GM23338 (cell line): Measurements from ENCODE around the gene HECTD1.

Experiments
- EZH2phosphoT487 ChIP-seq: fragments of 200-600 bp; sonication (generic); IDR thresholded peaks from one replicate; pipeline ENCODE4 v1.8.1; 2018; ENCODE audit warnings: antibody characterized with exemption; ENCODE audit not compliant: unreplicated experiment
- POLR2AphosphoS5 ChIP-seq: IDR thresholded peaks from 2 replicates; pipeline ENCODE4 v1.6.1; 2016; ENCODE audit warnings: antibody characterized with exemption, low read depth
- TF ChIP-seq, protein P1 (sequence below): IDR thresholded peaks from 2 replicates; pipeline ENCODE4 v1.6.1; 2016; ENCODE audit warnings: antibody characterized with exemption
- TF ChIP-seq, protein P2 (sequence below), 2 experiments: fragments of 200-600 bp in 1 of 2; sonication (generic) in 1 of 2; conservative IDR thresholded peaks; 2 replicates each; pipeline versions ENCODE4 v1.5.1 to v1.6.1; 2016 to 2017; ENCODE audit warnings: antibody characterized with exemption in 2 of 2, low read depth in 2 of 2, mild to moderate bottlenecking in 2 of 2, moderate library complexity in 1 of 2
- TF ChIP-seq, protein P3 (sequence below): IDR thresholded peaks from one replicate; pipeline ENCODE4 v1.6.1; 2018; ENCODE audit warnings: antibody characterized with exemption; ENCODE audit not compliant: unreplicated experiment

DNA sequence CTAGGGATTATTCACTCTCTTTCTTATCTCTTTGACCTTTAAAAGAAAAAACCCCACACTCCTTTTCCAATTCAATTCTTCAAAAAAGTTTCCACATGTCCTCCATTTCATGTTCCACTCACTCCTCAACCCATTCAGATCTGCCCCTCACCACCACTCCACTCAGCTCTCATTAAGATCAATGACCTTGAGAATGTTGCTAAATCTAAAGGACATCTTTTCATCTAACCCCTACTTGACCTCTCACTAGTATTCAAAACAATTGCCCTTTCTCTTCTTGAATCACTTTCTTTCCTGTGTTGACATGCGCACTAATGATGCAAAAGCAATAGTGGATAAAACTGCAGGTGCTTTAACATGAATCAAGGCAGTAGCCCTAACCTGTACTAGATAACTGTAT is 9.9 kb downstream of the HECTD1 start:
- TF ChIP-seq, protein P1, sequence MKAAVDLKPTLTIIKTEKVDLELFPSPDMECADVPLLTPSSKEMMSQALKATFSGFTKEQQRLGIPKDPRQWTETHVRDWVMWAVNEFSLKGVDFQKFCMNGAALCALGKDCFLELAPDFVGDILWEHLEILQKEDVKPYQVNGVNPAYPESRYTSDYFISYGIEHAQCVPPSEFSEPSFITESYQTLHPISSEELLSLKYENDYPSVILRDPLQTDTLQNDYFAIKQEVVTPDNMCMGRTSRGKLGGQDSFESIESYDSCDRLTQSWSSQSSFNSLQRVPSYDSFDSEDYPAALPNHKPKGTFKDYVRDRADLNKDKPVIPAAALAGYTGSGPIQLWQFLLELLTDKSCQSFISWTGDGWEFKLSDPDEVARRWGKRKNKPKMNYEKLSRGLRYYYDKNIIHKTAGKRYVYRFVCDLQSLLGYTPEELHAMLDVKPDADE: no peak
- TF ChIP-seq, protein P2, sequence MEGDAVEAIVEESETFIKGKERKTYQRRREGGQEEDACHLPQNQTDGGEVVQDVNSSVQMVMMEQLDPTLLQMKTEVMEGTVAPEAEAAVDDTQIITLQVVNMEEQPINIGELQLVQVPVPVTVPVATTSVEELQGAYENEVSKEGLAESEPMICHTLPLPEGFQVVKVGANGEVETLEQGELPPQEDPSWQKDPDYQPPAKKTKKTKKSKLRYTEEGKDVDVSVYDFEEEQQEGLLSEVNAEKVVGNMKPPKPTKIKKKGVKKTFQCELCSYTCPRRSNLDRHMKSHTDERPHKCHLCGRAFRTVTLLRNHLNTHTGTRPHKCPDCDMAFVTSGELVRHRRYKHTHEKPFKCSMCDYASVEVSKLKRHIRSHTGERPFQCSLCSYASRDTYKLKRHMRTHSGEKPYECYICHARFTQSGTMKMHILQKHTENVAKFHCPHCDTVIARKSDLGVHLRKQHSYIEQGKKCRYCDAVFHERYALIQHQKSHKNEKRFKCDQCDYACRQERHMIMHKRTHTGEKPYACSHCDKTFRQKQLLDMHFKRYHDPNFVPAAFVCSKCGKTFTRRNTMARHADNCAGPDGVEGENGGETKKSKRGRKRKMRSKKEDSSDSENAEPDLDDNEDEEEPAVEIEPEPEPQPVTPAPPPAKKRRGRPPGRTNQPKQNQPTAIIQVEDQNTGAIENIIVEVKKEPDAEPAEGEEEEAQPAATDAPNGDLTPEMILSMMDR (conservative IDR thresholded peaks at IDR 0.05; ENCODE audit: low read depth in 2 of 2): no peak
- TF ChIP-seq POLR2AphosphoS5 (no peak), EZH2phosphoT487 (no peak)
- TF ChIP-seq, protein P3, sequence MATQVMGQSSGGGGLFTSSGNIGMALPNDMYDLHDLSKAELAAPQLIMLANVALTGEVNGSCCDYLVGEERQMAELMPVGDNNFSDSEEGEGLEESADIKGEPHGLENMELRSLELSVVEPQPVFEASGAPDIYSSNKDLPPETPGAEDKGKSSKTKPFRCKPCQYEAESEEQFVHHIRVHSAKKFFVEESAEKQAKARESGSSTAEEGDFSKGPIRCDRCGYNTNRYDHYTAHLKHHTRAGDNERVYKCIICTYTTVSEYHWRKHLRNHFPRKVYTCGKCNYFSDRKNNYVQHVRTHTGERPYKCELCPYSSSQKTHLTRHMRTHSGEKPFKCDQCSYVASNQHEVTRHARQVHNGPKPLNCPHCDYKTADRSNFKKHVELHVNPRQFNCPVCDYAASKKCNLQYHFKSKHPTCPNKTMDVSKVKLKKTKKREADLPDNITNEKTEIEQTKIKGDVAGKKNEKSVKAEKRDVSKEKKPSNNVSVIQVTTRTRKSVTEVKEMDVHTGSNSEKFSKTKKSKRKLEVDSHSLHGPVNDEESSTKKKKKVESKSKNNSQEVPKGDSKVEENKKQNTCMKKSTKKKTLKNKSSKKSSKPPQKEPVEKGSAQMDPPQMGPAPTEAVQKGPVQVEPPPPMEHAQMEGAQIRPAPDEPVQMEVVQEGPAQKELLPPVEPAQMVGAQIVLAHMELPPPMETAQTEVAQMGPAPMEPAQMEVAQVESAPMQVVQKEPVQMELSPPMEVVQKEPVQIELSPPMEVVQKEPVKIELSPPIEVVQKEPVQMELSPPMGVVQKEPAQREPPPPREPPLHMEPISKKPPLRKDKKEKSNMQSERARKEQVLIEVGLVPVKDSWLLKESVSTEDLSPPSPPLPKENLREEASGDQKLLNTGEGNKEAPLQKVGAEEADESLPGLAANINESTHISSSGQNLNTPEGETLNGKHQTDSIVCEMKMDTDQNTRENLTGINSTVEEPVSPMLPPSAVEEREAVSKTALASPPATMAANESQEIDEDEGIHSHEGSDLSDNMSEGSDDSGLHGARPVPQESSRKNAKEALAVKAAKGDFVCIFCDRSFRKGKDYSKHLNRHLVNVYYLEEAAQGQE: no peak
